GM10266 (cell line): ENCODE results near the gene UNKL.

Source experiments
- DNase-seq: peaks from one replicate; pipeline ENCODE4 v3.0.0; 2012; ENCODE audit errors: extremely low spot score
- TF ChIP-seq, protein P1 (sequence below): IDR thresholded peaks from 2 replicates; pipeline ENCODE4 v1.5.1; 2012; ENCODE audit warnings: mild to moderate bottlenecking, low read depth; ENCODE audit not compliant: control insufficient read depth, insufficient read depth; ENCODE audit errors: missing control alignments

The UNKL gene

GRCh38 chr16:1433263-1433560, 18.7 kb upstream of the UNKL start:
- no peak for DNase-seq
- TF ChIP-seq, protein P1, sequence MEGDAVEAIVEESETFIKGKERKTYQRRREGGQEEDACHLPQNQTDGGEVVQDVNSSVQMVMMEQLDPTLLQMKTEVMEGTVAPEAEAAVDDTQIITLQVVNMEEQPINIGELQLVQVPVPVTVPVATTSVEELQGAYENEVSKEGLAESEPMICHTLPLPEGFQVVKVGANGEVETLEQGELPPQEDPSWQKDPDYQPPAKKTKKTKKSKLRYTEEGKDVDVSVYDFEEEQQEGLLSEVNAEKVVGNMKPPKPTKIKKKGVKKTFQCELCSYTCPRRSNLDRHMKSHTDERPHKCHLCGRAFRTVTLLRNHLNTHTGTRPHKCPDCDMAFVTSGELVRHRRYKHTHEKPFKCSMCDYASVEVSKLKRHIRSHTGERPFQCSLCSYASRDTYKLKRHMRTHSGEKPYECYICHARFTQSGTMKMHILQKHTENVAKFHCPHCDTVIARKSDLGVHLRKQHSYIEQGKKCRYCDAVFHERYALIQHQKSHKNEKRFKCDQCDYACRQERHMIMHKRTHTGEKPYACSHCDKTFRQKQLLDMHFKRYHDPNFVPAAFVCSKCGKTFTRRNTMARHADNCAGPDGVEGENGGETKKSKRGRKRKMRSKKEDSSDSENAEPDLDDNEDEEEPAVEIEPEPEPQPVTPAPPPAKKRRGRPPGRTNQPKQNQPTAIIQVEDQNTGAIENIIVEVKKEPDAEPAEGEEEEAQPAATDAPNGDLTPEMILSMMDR: no peak

GRCh38 chr16:1432388-1433262, 18.1 kb upstream of the UNKL start:
- DNase-seq: no peak
- TF ChIP-seq, protein P1: no peak

- TF ChIP-seq, protein P1: no peak
- no peak for DNase-seq
These were observed 17.2 kb upstream of the UNKL start for GRCh38 chr16:1431497-1432270.

GRCh38 chr16:1430759-1431496, 16.4 kb upstream of the UNKL start, which contains the start of gene PERCC1:
TSS of gene PERCC1 (plus strand) at chr16:1431078. CDS start at chr16:1432594, 1,516 bp downstream.
- no peak for DNase-seq
- TF ChIP-seq, protein P1: no peak

- TF ChIP-seq, protein P1: no peak
- no peak for DNase-seq
These were observed 15.8 kb upstream of the UNKL start for GRCh38 chr16:1430214-1430758.

DNA sequence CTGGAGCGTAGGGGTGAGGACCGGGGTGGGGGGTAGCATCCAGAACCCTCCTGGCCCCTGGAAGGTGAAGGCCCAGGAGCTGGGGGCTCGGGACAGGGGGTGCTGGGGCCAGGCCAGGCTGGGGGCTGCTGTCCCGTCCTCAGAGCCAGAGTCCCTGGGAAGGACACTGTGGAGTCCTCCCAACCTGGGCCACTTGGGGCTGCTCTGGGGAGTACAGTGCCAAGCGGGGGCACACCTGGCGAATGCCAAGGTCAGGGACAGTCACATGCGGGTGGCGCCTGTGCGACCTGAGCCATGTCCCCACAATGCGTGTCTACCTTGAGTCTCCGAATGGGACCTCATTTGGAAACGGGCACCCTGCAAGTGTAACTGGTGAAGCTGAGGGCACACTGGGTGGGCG, 15.1 kb upstream of the UNKL start:
- TF ChIP-seq, protein P1: no peak
- no peak for DNase-seq
